GM19467 (cell line): Measurements from ENCODE around the gene ZNF628.

Experiments
- ATAC-seq: cut with Tn5 transposase; IDR thresholded peaks from one replicate; pipeline ENCODE4 v1.9.1; 2021; ENCODE audit warnings: mild to moderate bottlenecking, moderate library complexity; ENCODE audit not compliant: unreplicated experiment

The ZNF628 gene

GRCh38 chr19:55483706-55484592 lies 7.5 kb downstream of the ZNF628 start:
- no peak for ATAC-seq

- no peak for ATAC-seq
Measured at GRCh38 chr19:55484593-55485438, 8.4 kb downstream of the ZNF628 start, which contains the start of gene NAT14. TSS of gene NAT14 (plus strand) at chr19:55485188. CDS start at chr19:55485709, 521 bp downstream.

GRCh38 chr19:55485439-55486011 lies 9.1 kb downstream of the ZNF628 start:
- ATAC-seq: no peak

- ATAC-seq: no peak
Measured at GRCh38 chr19:55486043-55486970, 9.9 kb downstream of the ZNF628 start.

- no peak for ATAC-seq
Measured at GRCh38 chr19:55486971-55487923, 10.8 kb downstream of the ZNF628 start.

GRCh38 chr19:55487924-55488687 lies 11.7 kb downstream of the ZNF628 start, which contains the start of gene SSC5D:
TSS of gene SSC5D (plus strand) at chr19:55488436. CDS start at chr19:55488590, 154 bp downstream.
- ATAC-seq: no peak

GRCh38 chr19:55488986-55489710 lies 12.7 kb downstream of the ZNF628 start:
- no peak for ATAC-seq

- no peak for ATAC-seq
Measured at GRCh38 chr19:55489711-55490477, 13.5 kb downstream of the ZNF628 start.

- no peak for ATAC-seq
Measured at GRCh38 chr19:55490478-55491432, 14.3 kb downstream of the ZNF628 start.

GRCh38 chr19:55491546-55492360 lies 15.3 kb downstream of the ZNF628 start:
- ATAC-seq: no peak

GRCh38 chr19:55492362-55492944 lies 16.0 kb downstream of the ZNF628 start:
- no peak for ATAC-seq

GRCh38 chr19:55493052-55493644 lies 16.7 kb downstream of the ZNF628 start:
- no peak for ATAC-seq

- no peak for ATAC-seq
Measured at GRCh38 chr19:55493645-55494171, 17.3 kb downstream of the ZNF628 start.
